SU-DHL-6 (cell line): ENCODE data around the gene CAPN1.

Experiments used
- H2AFZ ChIP-seq: fragments of 200-600 bp; sonication (generic); 2 replicates; pipeline ENCODE4 v1.6.1; 2014; ENCODE audit warnings: low read depth, mild to moderate bottlenecking, moderate library complexity, mixed read lengths, antibody characterized with exemption, low read length; ENCODE audit not compliant: severe bottlenecking
- H3F3A ChIP-seq: fragments of 200-600 bp; shearing (Covaris generic); 2 replicates; pipeline ENCODE4 v1.6.0; 2016; ENCODE audit warnings: antibody characterized with exemption, mild to moderate bottlenecking; ENCODE audit not compliant: insufficient read depth
- H3K27ac ChIP-seq: fragments of 200-600 bp; sonication (generic); 2 replicates; pipeline ENCODE4 v1.5.1; 2016; ENCODE audit warnings: low read depth, mild to moderate bottlenecking, low read length, moderate library complexity, mixed read lengths
- H3K27me3 ChIP-seq: fragments of 200-600 bp; sonication (generic), shearing (Covaris generic); 2 replicates; pipeline ENCODE4 v1.6.0; 2014; ENCODE audit warnings: mild to moderate bottlenecking, low read length
- H3K36me3 ChIP-seq: fragments of 200-600 bp; sonication (generic); 2 replicates; pipeline ENCODE4 v1.6.1; 2014; ENCODE audit warnings: mild to moderate bottlenecking, low read length, mixed read lengths
- H3K4me2 ChIP-seq: fragments of 300-600, 200-600 bp; shearing (Covaris generic), sonication (generic); 2 replicates; pipeline ENCODE4 v1.6.0; 2014; ENCODE audit warnings: low read length, low read depth, mild to moderate bottlenecking; ENCODE audit not compliant: poor library complexity, severe bottlenecking
- H3K4me3 ChIP-seq: fragments of 200-600 bp; sonication (generic); 2 replicates; pipeline ENCODE4 v1.5.1; 2014; ENCODE audit warnings: antibody characterized with exemption, low read length, mild to moderate bottlenecking, mixed read lengths; ENCODE audit not compliant: insufficient read depth, poor library complexity, severe bottlenecking
- H3K79me2 ChIP-seq: fragments of 200-600 bp; sonication (generic); 2 replicates; pipeline ENCODE4 v1.6.1; 2014; ENCODE audit warnings: mild to moderate bottlenecking, low read length, moderate library complexity; ENCODE audit not compliant: insufficient read depth
- H3K9ac ChIP-seq: fragments of 200-600 bp; sonication (generic); 2 replicates; pipeline ENCODE4 v1.7.0; 2014; ENCODE audit warnings: mild to moderate bottlenecking, low read length
- H3K9me2 ChIP-seq: fragments of 200-600 bp; sonication (generic); replicated peaks from 2 replicates; pipeline ENCODE4 v1.6.1; 2014; ENCODE audit warnings: low read length; ENCODE audit not compliant: insufficient read depth
- H3K9me3 ChIP-seq: fragments of 200-600 bp; sonication (generic); 2 replicates; pipeline ENCODE4 v1.6.1; 2014; ENCODE audit warnings: low read length, mixed read lengths; ENCODE audit not compliant: insufficient read depth
- H4K20me1 ChIP-seq: fragments of 200-600 bp; sonication (generic); 2 replicates; pipeline ENCODE4 v1.6.1; 2014; ENCODE audit warnings: low read depth, mild to moderate bottlenecking, antibody characterized with exemption, low read length, moderate library complexity, mixed read lengths
- EZH2phosphoT487 ChIP-seq: fragments of 200-600 bp; sonication (generic), shearing (Covaris generic); conservative IDR thresholded peaks from 2 replicates; pipeline ENCODE4 v1.6.1; 2018; ENCODE audit warnings: mild to moderate bottlenecking, antibody characterized with exemption, low read length, moderate library complexity, mixed read lengths
- TF ChIP-seq, protein P1 (sequence below): fragments of 200-600 bp; sonication (generic); IDR thresholded peaks from one replicate; pipeline ENCODE4 v1.5.1; 2017; ENCODE audit warnings: antibody characterized with exemption, mild to moderate bottlenecking, low read length, moderate library complexity; ENCODE audit not compliant: insufficient read depth, poor library complexity, severe bottlenecking

Gene CAPN1

DNA sequence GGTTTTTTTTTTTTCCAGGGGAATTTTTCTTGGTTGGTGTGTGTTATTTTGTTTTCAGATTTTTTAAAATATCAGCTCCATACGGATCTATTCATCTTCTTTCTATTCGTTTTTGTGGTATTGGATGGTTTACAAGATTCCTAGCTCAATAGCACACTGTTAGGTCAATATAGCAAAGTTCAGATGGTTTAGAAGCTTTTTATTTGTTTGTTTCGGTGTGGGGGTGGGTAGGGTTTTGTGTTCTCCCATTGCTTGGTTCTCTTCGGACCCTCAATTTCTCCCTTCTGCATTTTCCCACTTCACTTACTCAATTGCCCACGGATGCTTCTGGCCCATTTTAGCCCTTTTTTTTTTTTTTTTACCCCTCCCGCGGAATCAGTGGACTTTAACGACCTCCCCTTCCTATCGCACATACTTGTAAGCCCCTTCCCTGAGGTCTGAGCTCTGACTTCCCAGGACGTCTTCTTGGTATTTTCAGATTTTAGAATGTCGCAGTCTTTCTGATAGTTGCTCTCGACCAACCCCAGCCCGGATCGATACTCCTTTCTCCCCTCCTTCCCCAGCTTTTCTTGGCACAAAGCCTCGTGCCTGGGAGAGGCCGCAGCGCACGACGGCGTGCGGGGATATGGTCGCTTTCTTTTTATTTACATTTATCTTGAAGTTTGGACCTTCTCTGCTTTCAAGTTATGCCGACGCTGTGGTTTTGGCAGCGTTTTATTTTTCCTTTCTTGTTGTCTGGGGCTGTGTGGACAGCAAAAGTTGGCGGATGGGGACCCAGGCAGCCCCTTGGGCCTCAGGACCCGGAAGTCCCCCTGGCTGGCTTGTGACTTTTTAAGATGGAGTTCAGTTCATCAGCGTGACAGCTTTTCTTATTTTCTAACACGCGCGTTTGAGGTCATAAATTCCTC is 16.1 kb upstream of the CAPN1 start:
- Histone ChIP-seq H4K20me1 (no peaks in the 10 kb centered on the region), H3K4me3 (no peak overlapping the region), H3K4me2 (no peak overlapping the region), H3F3A (no peaks in the 10 kb centered on the region), H3K9me3 (no peaks in the 10 kb centered on the region), H3K27me3 (no peaks in the 10 kb centered on the region), H3K36me3 (no peaks in the 10 kb centered on the region), H3K9me2 (no peaks in the 10 kb centered on the region), H3K27ac (no peak overlapping the region), H3K9ac (no peak overlapping the region), H2AFZ (no peak overlapping the region), H3K79me2 (no peaks in the 10 kb centered on the region)
- no peak for TF ChIP-seq EZH2phosphoT487
- TF ChIP-seq, protein P1, sequence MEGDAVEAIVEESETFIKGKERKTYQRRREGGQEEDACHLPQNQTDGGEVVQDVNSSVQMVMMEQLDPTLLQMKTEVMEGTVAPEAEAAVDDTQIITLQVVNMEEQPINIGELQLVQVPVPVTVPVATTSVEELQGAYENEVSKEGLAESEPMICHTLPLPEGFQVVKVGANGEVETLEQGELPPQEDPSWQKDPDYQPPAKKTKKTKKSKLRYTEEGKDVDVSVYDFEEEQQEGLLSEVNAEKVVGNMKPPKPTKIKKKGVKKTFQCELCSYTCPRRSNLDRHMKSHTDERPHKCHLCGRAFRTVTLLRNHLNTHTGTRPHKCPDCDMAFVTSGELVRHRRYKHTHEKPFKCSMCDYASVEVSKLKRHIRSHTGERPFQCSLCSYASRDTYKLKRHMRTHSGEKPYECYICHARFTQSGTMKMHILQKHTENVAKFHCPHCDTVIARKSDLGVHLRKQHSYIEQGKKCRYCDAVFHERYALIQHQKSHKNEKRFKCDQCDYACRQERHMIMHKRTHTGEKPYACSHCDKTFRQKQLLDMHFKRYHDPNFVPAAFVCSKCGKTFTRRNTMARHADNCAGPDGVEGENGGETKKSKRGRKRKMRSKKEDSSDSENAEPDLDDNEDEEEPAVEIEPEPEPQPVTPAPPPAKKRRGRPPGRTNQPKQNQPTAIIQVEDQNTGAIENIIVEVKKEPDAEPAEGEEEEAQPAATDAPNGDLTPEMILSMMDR, result no peak

DNA sequence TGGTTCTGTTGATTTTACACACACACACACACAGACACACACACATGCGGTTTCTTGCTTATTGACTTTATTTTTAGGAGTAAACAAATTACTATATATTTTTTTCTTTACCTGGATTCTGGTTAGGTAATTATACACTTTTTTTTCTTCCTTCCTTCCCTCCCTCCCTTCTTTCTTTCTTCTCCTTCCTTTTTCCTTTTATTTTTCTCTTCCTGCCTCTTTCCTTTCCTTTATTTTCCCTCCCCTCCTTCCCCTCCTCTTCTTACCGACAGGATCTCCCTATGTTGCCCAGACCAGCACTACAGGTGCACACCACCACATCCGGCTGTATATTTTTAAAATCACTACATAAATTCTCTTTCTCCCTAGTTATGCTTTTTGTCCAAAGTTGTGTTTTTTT is 14.8 kb upstream of the CAPN1 start:
- Histone ChIP-seq H3K27ac (no peak overlapping the region), H3K9me2 (no peaks in the 10 kb centered on the region), H4K20me1 (no peaks in the 10 kb centered on the region), H3K27me3 (no peaks in the 10 kb centered on the region), H3K9ac (no peak overlapping the region), H3K79me2 (no peaks in the 10 kb centered on the region), H3K4me3 (no peak overlapping the region), H2AFZ (no peak overlapping the region), H3F3A (no peaks in the 10 kb centered on the region), H3K36me3 (no peaks in the 10 kb centered on the region), H3K4me2 (no peak overlapping the region), H3K9me3 (no peaks in the 10 kb centered on the region)
- TF ChIP-seq, protein P1, result no peak
- no peak for TF ChIP-seq EZH2phosphoT487

DNA sequence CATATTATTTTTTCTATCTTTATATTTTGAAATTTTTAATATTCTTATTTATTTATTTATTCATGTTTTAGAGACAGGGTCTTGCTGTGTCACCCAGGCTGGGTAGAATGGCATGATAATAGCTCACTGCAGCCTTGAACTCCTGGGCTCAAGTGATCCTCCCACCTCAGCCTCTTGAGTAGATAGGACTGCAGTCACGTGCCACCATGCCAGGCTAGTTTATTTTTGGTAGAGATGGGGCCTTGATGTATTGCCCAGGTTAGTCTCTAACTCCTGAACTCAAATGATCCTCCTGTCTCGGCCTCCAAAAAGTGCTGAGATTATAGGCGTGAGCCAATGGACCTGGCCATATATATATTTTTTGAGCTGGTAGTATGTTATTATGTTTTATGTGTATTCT is 14.1 kb upstream of the CAPN1 start:
- TF ChIP-seq EZH2phosphoT487, result no peak
- TF ChIP-seq, protein P1, result no peak
- H3K27me3 ChIP-seq, result no peaks in the 10 kb centered on the region
- H3K9ac ChIP-seq, result no peak overlapping the region
- H3F3A ChIP-seq, result no peaks in the 10 kb centered on the region
- H3K9me2 ChIP-seq, result no peaks in the 10 kb centered on the region
- H2AFZ ChIP-seq, result no peak overlapping the region
- no peaks in the 10 kb centered on the region for H3K9me3 ChIP-seq
- no peak overlapping the region for H3K4me3 ChIP-seq
- H3K27ac ChIP-seq, result no peak overlapping the region
- H4K20me1 ChIP-seq, result no peaks in the 10 kb centered on the region
- H3K79me2 ChIP-seq, result no peaks in the 10 kb centered on the region
- no peak overlapping the region for H3K4me2 ChIP-seq
- no peaks in the 10 kb centered on the region for H3K36me3 ChIP-seq
